PC-3 (cell line): ENCODE measurements around the gene FBXO9. TPM values are rescaled to one million over a fixed set of nuclear protein-coding genes. Genes with fewer than 3 reads are reported as not detected.

Experiments
- ATAC-seq: fragments of 200-7000 bp; cut with Tn5 transposase; 2 replicates; pipeline ENCODE4 v1.9.1; 2020; ENCODE audit warnings: mild to moderate bottlenecking, moderate library complexity
- BruUV-seq: library from RNA; stranded (reverse); fragments of 400-500 nt; replicated peaks from 2 replicates; lab custom pipeline; 2021; lab: Mats Ljungman, UMichigan
- CTCF ChIA-PET: fragments of 300-600 bp; sonication (Branson Sonifier 250); formaldehyde crosslinking; loops from one replicate; lab custom pipeline; 2022; ENCODE audit warnings: antibody characterized with exemption; lab: Charles Lee
- POLR2A ChIA-PET: fragments of 300-600 bp; sonication (Branson Sonifier 250); formaldehyde crosslinking; loops from one replicate; lab custom pipeline; 2022; ENCODE audit warnings: antibody characterized with exemption; ENCODE audit not compliant: unreplicated experiment; lab: Charles Lee
- DNase-seq: peaks from one replicate; pipeline ENCODE4 v3.0.0-alpha.2; 2015
- H2AFZ ChIP-seq: fragments of 300-600 bp; sonication (generic); 2 replicates; pipeline ENCODE4 v1.6.0; 2016; ENCODE audit warnings: antibody characterized with exemption, low read length
- H3F3A ChIP-seq: fragments of 300-600 bp; sonication (generic); one replicate; pipeline ENCODE4 v1.6.0; 2017; ENCODE audit warnings: antibody characterized with exemption, low read length, control low read depth, mild to moderate bottlenecking; ENCODE audit not compliant: unreplicated experiment
- H3K27ac ChIP-seq: fragments of 300-600 bp; sonication (generic); 2 replicates; pipeline ENCODE4 v1.5.1; 2016; ENCODE audit warnings: mild to moderate bottlenecking, low read length
- H3K27me3 ChIP-seq: fragments of 300-600 bp; sonication (generic); 2 replicates; pipeline ENCODE4 v1.6.1; 2016; ENCODE audit warnings: low read length, mixed read lengths
- H3K36me3 ChIP-seq: fragments of 300-600 bp; sonication (generic); 2 replicates; pipeline ENCODE4 v1.6.1; 2016; ENCODE audit warnings: low read depth, mixed run types, low read length, mixed read lengths
- H3K4me1 ChIP-seq: fragments of 300-600 bp; sonication (generic); 2 replicates; pipeline ENCODE4 v1.5.1; 2016; ENCODE audit warnings: low read length; ENCODE audit not compliant: insufficient read depth
- H3K4me2 ChIP-seq: fragments of 300-600 bp; sonication (generic); 2 replicates; pipeline ENCODE4 v1.6.0; 2016; ENCODE audit warnings: low read length
- H3K4me3 ChIP-seq: fragments of 300-600 bp; sonication (generic); 2 replicates; pipeline ENCODE4 v1.5.1; 2016; ENCODE audit warnings: mild to moderate bottlenecking, low read length, mixed read lengths
- H3K79me2 ChIP-seq: fragments of 300-600 bp; sonication (generic); 2 replicates; pipeline ENCODE4 v1.6.1; 2017; ENCODE audit warnings: low read length, mixed read lengths
- H3K9ac ChIP-seq: fragments of 300-600 bp; sonication (generic); 2 replicates; pipeline ENCODE4 v1.6.0; 2016; ENCODE audit warnings: mild to moderate bottlenecking, low read length
- H3K9me2 ChIP-seq: fragments of 300-600 bp; sonication (generic); replicated peaks from 2 replicates; pipeline ENCODE4 v1.6.1; 2016; ENCODE audit warnings: mixed run types, low read length, mixed read lengths
- H3K9me3 ChIP-seq: fragments of 300-600 bp; sonication (generic); 2 replicates; pipeline ENCODE4 v1.6.1; 2016; ENCODE audit warnings: low read length, mixed read lengths
- H4K20me1 ChIP-seq: fragments of 300-600 bp; sonication (generic); 2 replicates; pipeline ENCODE4 v1.6.1; 2016; ENCODE audit warnings: low read length, mixed read lengths
- EZH2 ChIP-seq: fragments of 300-600 bp; sonication (generic); IDR thresholded peaks from one replicate; pipeline ENCODE4 v1.6.1; 2017; ENCODE audit warnings: antibody characterized with exemption, mild to moderate bottlenecking, low read length; ENCODE audit not compliant: unreplicated experiment
- EZH2phosphoT487 ChIP-seq: fragments of 300-600 bp; sonication (generic); IDR thresholded peaks from 2 replicates; pipeline ENCODE4 v1.6.1; 2018; ENCODE audit warnings: mild to moderate bottlenecking, antibody characterized with exemption, low read length, borderline replicate concordance
- intact Hi-C: fragments of 100-400 bp; cut with micrococcal nuclease; formaldehyde crosslinking; loops from 2 replicates; pipeline ENCODE4 v1.9.0; 2023
- total RNA-seq: library from RNA; depleted of rRNA; stranded (reverse); fragments of >200 nt; gene quantifications from 2 replicates; pipeline ENCODE4 v1.2.3, GENCODE V29; 2014
- TF ChIP-seq, protein P1 (sequence below): fragments of 300-600 bp; sonication (generic); conservative IDR thresholded peaks from 2 replicates; pipeline ENCODE4 v1.5.1; 2017; ENCODE audit warnings: antibody characterized with exemption, low read depth, mild to moderate bottlenecking, low read length

The FBXO9 gene
- total RNA-seq, 1 experiment from 2014 or later, result 54.6 TPM

DNA sequence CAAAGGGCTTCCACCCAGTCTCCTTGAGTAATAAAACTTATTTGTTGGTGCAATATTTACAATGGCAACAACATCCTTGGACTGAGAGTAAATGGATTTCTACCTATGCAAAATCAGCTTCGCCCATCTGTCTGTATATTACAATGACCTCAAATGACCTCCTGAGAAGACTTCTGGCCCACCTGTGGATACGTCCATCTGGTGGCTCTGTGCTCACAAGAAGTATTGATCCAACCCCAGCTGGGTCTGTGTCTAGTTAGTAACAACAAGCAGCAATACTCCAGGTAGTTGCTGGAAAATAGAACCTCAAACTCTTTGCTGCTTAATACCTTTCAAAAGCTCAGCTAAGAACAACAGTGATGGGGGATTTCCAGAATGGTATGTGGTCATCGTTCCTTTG is 35.4 kb upstream of the FBXO9 start:
- Histone ChIP-seq H3K9ac (no peak overlapping the region), H3K36me3 (peaks cover 3% of the 10 kb centered on the region; the same call in 1 of the 2 replicates), H3K9me3 (no peaks in the 10 kb centered on the region), H3K79me2 (no peaks in the 10 kb centered on the region), H3K4me3 (no peak overlapping the region), H3K27me3 (no peaks in the 10 kb centered on the region), H3K27ac (no peak overlapping the region), H3F3A (no peaks in the 10 kb centered on the region), H3K9me2 (no peaks in the 10 kb centered on the region), H3K4me1 (no peaks in the 10 kb centered on the region), H4K20me1 (no peaks in the 10 kb centered on the region), H3K4me2 (no peak overlapping the region), H2AFZ (no peak overlapping the region)
- BruUV-seq, result no TSS peak
- intact Hi-C loops, result no loop called here
- DNase-seq, result no peak
- TF ChIP-seq EZH2 (no peak), EZH2phosphoT487 (no peak)
- TF ChIP-seq, protein P1, sequence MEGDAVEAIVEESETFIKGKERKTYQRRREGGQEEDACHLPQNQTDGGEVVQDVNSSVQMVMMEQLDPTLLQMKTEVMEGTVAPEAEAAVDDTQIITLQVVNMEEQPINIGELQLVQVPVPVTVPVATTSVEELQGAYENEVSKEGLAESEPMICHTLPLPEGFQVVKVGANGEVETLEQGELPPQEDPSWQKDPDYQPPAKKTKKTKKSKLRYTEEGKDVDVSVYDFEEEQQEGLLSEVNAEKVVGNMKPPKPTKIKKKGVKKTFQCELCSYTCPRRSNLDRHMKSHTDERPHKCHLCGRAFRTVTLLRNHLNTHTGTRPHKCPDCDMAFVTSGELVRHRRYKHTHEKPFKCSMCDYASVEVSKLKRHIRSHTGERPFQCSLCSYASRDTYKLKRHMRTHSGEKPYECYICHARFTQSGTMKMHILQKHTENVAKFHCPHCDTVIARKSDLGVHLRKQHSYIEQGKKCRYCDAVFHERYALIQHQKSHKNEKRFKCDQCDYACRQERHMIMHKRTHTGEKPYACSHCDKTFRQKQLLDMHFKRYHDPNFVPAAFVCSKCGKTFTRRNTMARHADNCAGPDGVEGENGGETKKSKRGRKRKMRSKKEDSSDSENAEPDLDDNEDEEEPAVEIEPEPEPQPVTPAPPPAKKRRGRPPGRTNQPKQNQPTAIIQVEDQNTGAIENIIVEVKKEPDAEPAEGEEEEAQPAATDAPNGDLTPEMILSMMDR, result no peak
- ChIA-PET CTCF (no interaction called here), POLR2A (no interaction called here)
- ATAC-seq, result no peak

DNA sequence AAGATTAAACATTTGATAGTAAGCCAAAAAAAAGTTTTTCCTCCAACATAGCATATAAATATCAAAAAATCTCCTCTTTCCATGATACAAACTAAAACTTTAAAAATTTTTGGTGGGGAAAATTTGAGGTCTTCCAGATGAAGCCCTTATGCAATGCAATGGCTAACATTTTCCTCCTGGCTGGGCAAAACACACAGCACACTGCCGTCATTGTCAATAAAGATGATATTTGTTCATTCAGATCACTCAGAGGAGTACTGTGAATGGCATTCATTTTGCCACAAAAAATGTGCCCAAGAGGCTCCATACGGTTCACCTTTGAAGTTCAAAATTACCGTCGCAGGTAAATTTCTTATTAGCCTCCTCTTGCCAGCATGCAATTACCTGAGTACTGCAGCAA is 33.9 kb upstream of the FBXO9 start:
- Histone ChIP-seq H3K79me2 (no peaks in the 10 kb centered on the region), H3K4me2 (no peak overlapping the region), H3K9me2 (no peaks in the 10 kb centered on the region), H3K9me3 (no peaks in the 10 kb centered on the region), H3K4me3 (no peak overlapping the region), H3K27me3 (no peaks in the 10 kb centered on the region), H3K36me3 (peaks cover 3% of the 10 kb centered on the region; the same call in 1 of the 2 replicates), H3K4me1 (no peaks in the 10 kb centered on the region), H3K27ac (no peak overlapping the region), H3F3A (no peaks in the 10 kb centered on the region), H4K20me1 (no peaks in the 10 kb centered on the region), H2AFZ (no peak overlapping the region), H3K9ac (no peak overlapping the region)
- BruUV-seq, result no TSS peak
- POLR2A ChIA-PET, result no interaction called here
- no peak for DNase-seq
- ATAC-seq, result no peak
- CTCF ChIA-PET, result no interaction called here
- TF ChIP-seq, protein P1, result no peak
- no peak for TF ChIP-seq EZH2
- no peak for TF ChIP-seq EZH2phosphoT487
- intact Hi-C loops, result no loop called here

DNA sequence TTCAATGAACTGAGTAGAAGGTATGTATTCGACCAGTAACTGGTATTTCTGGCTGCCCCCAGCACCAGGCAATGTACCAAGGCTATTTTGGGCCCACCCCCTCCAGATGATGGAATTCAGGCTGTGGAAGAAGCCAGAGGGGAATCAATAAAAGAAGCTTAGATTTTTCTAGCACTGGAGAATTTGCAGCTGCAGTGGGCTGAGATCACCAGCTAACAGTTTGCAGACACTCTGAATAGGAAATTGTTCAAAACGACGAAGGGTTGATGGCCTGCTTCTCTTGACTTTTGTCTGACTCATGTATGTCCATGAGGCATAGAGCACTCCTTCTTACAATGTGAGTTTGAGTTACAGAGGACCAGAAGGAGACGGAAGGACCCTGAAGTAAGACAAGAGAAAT is 32.4 kb upstream of the FBXO9 start:
- Histone ChIP-seq H3K9ac (no peak overlapping the region), H3K36me3 (peaks cover 3% of the 10 kb centered on the region; the same call in 1 of the 2 replicates), H3K9me3 (no peaks in the 10 kb centered on the region), H4K20me1 (no peaks in the 10 kb centered on the region), H3K27ac (no peak overlapping the region), H3K27me3 (no peaks in the 10 kb centered on the region), H2AFZ (no peak overlapping the region), H3K9me2 (no peaks in the 10 kb centered on the region), H3K4me1 (no peaks in the 10 kb centered on the region), H3K79me2 (no peaks in the 10 kb centered on the region), H3F3A (no peaks in the 10 kb centered on the region), H3K4me3 (no peak overlapping the region), H3K4me2 (no peak overlapping the region)
- peak; percentile 61 for ATAC-seq
- POLR2A ChIA-PET, result no interaction called here
- CTCF ChIA-PET, result no interaction called here
- DNase-seq, result peak; percentile 20
- intact Hi-C loops, result no loop called here
- no TSS peak for BruUV-seq
- no peak for TF ChIP-seq EZH2
- TF ChIP-seq, protein P1, result no peak
- TF ChIP-seq EZH2phosphoT487, result no peak
